KG1 (cell line): Measurements from ENCODE around the gene YKT6.

Source experiments
- DNase-seq: peaks from one replicate; lab custom pipeline; 2025; lab: John Stamatoyannopoulos, UW

YKT6 gene

GRCh38 chr7:44219371-44220045, 18.7 kb downstream of the YKT6 start:
- DNase-seq: no peak

GRCh38 chr7:44220046-44220357, 19.2 kb downstream of the YKT6 start:
- no peak for DNase-seq

GRCh38 chr7:44220358-44221112, 19.8 kb downstream of the YKT6 start:
- DNase-seq: no peak

GRCh38 chr7:44221231-44221791, 20.5 kb downstream of the YKT6 start:
- DNase-seq: no peak

GRCh38 chr7:44222074-44222473, 21.3 kb downstream of the YKT6 start:
- no peak for DNase-seq

- no peak for DNase-seq
Measured at GRCh38 chr7:44222776-44223261, 22.0 kb downstream of the YKT6 start.

- no peak for DNase-seq
Measured at GRCh38 chr7:44223362-44224079, 22.7 kb downstream of the YKT6 start.

GRCh38 chr7:44224080-44224973, 23.5 kb downstream of the YKT6 start:
- DNase-seq: no peak

GRCh38 chr7:44224974-44225565, 24.3 kb downstream of the YKT6 start:
- no peak for DNase-seq

- no peak for DNase-seq
Measured at GRCh38 chr7:44225566-44226395, 25.0 kb downstream of the YKT6 start.

GRCh38 chr7:44226396-44226753, 25.6 kb downstream of the YKT6 start:
- DNase-seq: no peak

- DNase-seq: no peak
Measured at GRCh38 chr7:44227911-44228310, 27.1 kb downstream of the YKT6 start.

- DNase-seq: no peak
Measured at GRCh38 chr7:44228571-44229350, 28.0 kb downstream of the YKT6 start.

- no peak for DNase-seq
Measured at GRCh38 chr7:44229546-44230105, 28.8 kb downstream of the YKT6 start.

- no peak for DNase-seq
Measured at GRCh38 chr7:44230286-44230685, 29.5 kb downstream of the YKT6 start.

GRCh38 chr7:44231088-44231487, 30.3 kb downstream of the YKT6 start:
- no peak for DNase-seq

- DNase-seq: no peak
Measured at GRCh38 chr7:44232396-44232795, 31.6 kb downstream of the YKT6 start.

- DNase-seq: no peak
Measured at GRCh38 chr7:44232901-44233715, 32.3 kb downstream of the YKT6 start.
